Inferior parietal cortex (tissue), 1 donor: ENCODE data around the gene RBM15B.
"Not testable (repeated sequence)": the region's sequence is repeated elsewhere in the genome, so short reads cannot be mapped to it uniquely, and the experiment has no call there.

ENCODE experiments used
- DNase-seq: peaks from one replicate; pipeline ENCODE4 v3.0.0-alpha.2; 2016; ENCODE audit errors: extremely low spot score

The RBM15B gene

GRCh38 chr3:51379301-51379700 lies 11.8 kb upstream of the RBM15B start:
- DNase-seq: no peak

- DNase-seq: no peak
Measured at GRCh38 chr3:51379746-51380455, 11.2 kb upstream of the RBM15B start.

- no peak for DNase-seq
Measured at GRCh38 chr3:51380601-51381332, 10.3 kb upstream of the RBM15B start.

GRCh38 chr3:51381333-51381705 lies 9.8 kb upstream of the RBM15B start:
- no peak for DNase-seq

GRCh38 chr3:51382076-51382745 lies 8.9 kb upstream of the RBM15B start:
- DNase-seq: no peak

- no peak for DNase-seq
Measured at GRCh38 chr3:51382947-51383578, 8.0 kb upstream of the RBM15B start.

- no peak for DNase-seq
Measured at GRCh38 chr3:51384055-51384725, 6.9 kb upstream of the RBM15B start.

GRCh38 chr3:51384726-51385473 lies 6.2 kb upstream of the RBM15B start, which contains the start of gene MANF:
MANF (plus strand) TSS chr3:51385291; CDS start chr3:51385343, 52 bp downstream.
- DNase-seq: peak; percentile 97

- no peak for DNase-seq
Measured at GRCh38 chr3:51385621-51386091, 5.4 kb upstream of the RBM15B start.

- no peak for DNase-seq
Measured at GRCh38 chr3:51386159-51386851, 4.8 kb upstream of the RBM15B start.

GRCh38 chr3:51386852-51387229 lies 4.2 kb upstream of the RBM15B start:
- no peak for DNase-seq

GRCh38 chr3:51387281-51387680 lies 3.8 kb upstream of the RBM15B start:
- DNase-seq: not testable (repeated sequence)

GRCh38 chr3:51388286-51389029 lies 2.6 kb upstream of the RBM15B start:
- no peak for DNase-seq

GRCh38 chr3:51389423-51390183 lies 1.5 kb upstream of the RBM15B start:
- peak; percentile 46 for DNase-seq

- DNase-seq: no peak
Measured at GRCh38 chr3:51390246-51391074, 625 bp upstream of the RBM15B start.

GRCh38 chr3:51391566-51392354 lies 675 bp downstream of the RBM15B start:
- DNase-seq: no peak
